IPS-18a (cell line): ENCODE data around the gene C2orf15.
A peak's percentile ranks its signal among the peaks of the same experiment; 100 is the strongest.
"Not testable (repeated sequence)": the region's sequence is repeated elsewhere in the genome, so short reads cannot be mapped to it uniquely, and the experiment has no call there.

Source experiments
- H3K27ac ChIP-seq: one replicate; pipeline ENCODE4 v1.5.1; 2013; ENCODE audit warnings: low read length
- H3K27me3 ChIP-seq: one replicate; pipeline ENCODE4 v1.6.1; 2013; ENCODE audit warnings: mild to moderate bottlenecking, low read length; ENCODE audit not compliant: control insufficient read depth, insufficient read depth
- H3K36me3 ChIP-seq: one replicate; pipeline ENCODE4 v1.6.1; 2013; ENCODE audit warnings: low read depth, low read length; ENCODE audit not compliant: control insufficient read depth
- H3K4me1 ChIP-seq: one replicate; pipeline ENCODE4 v1.6.1; 2013; ENCODE audit warnings: low read depth, low read length; ENCODE audit not compliant: control insufficient read depth
- H3K4me3 ChIP-seq: one replicate; pipeline ENCODE4 v1.5.1; 2013; ENCODE audit warnings: low read length
- H3K9ac ChIP-seq: one replicate; pipeline ENCODE4 v1.6.1; 2013; ENCODE audit warnings: mild to moderate bottlenecking, low read length, moderate library complexity
- H3K9me3 ChIP-seq: one replicate; pipeline ENCODE4 v1.6.1; 2013; ENCODE audit warnings: low read depth, low read length; ENCODE audit not compliant: control insufficient read depth

C2orf15 gene, protein sequence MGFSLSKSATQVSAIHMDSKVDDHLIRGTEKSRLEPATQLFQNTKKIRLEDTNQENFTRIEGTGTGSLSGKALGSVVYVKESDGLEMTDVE

GRCh38 chr2:99141110-99142108 is at the start of gene C2orf15:
TSS of gene C2orf15 (plus strand) at chr2:99141707. CDS start at chr2:99150559, 8,852 bp downstream.
- peak within 1 kb of the TSS; percentile 93 for H3K4me3 ChIP-seq
- H3K27ac ChIP-seq, result no peak within 1 kb of the TSS
- no peaks in the 10 kb centered on the region for H3K9me3 ChIP-seq
- H3K27me3 ChIP-seq, result peaks cover 15% of the 10 kb centered on the region
- no peaks in the 10 kb centered on the region for H3K36me3 ChIP-seq
- H3K9ac ChIP-seq, result peak within 1 kb of the TSS; percentile 57
- H3K4me1 ChIP-seq, result peaks cover 15% of the 10 kb centered on the region

DNA sequence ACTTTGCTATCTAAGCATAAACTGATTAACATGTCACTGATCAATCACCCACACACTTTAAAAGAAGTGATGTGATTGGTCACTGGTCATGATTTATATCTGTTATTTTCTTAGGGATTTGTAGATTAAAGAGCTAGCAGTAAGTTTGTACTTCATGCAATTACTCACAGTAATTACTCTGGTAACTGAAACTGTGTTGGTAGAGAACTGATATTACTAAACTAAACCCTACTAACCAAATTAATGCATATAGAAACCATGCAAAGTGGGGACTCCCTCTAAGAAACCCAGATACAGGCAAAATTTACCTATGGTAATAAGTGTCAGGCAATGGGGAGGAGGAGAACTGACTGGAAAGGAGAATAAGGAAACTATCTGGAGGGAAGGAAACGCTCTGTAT is 44.8 kb upstream of the C2orf15 start:
- H3K4me1 ChIP-seq, result no peaks in the 10 kb centered on the region
- H3K27me3 ChIP-seq, result no peaks in the 10 kb centered on the region
- H3K9me3 ChIP-seq, result peaks cover 4% of the 10 kb centered on the region
- H3K27ac ChIP-seq, result no peak overlapping the region
- H3K9ac ChIP-seq, result no peak overlapping the region
- H3K4me3 ChIP-seq, result no peak overlapping the region
- H3K36me3 ChIP-seq, result no peaks in the 10 kb centered on the region

- H3K27me3 ChIP-seq, result no peaks in the 10 kb centered on the region
- no peaks in the 10 kb centered on the region for H3K4me1 ChIP-seq
- H3K36me3 ChIP-seq, result no peaks in the 10 kb centered on the region
- H3K4me3 ChIP-seq, result no peak overlapping the region
- no peaks in the 10 kb centered on the region for H3K9me3 ChIP-seq
- no peak overlapping the region for H3K9ac ChIP-seq
- no peak overlapping the region for H3K27ac ChIP-seq
Observed at GRCh38 chr2:99101697-99102096, 39.8 kb upstream of the C2orf15 start.

- Histone ChIP-seq H3K9ac (no peak overlapping the region), H3K9me3 (no peaks in the 10 kb centered on the region), H3K27ac (no peak overlapping the region), H3K4me3 (no peak overlapping the region), H3K36me3 (no peaks in the 10 kb centered on the region), H3K4me1 (no peaks in the 10 kb centered on the region), H3K27me3 (no peaks in the 10 kb centered on the region)
Observed at GRCh38 chr2:99104006-99104405, 37.5 kb upstream of the C2orf15 start.

DNA sequence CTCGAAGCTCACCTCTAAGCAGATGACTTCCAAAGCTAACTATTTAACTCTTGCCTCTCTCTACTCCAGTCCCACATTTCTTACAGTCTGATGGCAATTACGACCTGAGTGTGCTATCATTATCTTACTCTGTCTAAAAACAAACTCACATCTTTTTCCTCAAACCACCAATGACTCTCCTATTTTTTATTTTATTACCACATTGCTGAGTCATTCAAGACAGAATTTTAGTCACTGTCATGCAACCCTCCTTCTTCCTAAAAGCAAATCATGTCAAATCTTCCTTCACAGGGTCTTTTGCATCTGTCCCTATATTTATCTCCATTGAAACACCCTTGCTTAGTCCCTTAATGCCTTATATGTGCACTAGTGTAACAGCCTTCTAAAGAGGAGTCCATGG is 34.6 kb upstream of the C2orf15 start:
- H3K27ac ChIP-seq, result no peak overlapping the region
- H3K9me3 ChIP-seq, result no peaks in the 10 kb centered on the region
- no peaks in the 10 kb centered on the region for H3K27me3 ChIP-seq
- no peak overlapping the region for H3K9ac ChIP-seq
- no peaks in the 10 kb centered on the region for H3K36me3 ChIP-seq
- H3K4me1 ChIP-seq, result no peaks in the 10 kb centered on the region
- no peak overlapping the region for H3K4me3 ChIP-seq

DNA sequence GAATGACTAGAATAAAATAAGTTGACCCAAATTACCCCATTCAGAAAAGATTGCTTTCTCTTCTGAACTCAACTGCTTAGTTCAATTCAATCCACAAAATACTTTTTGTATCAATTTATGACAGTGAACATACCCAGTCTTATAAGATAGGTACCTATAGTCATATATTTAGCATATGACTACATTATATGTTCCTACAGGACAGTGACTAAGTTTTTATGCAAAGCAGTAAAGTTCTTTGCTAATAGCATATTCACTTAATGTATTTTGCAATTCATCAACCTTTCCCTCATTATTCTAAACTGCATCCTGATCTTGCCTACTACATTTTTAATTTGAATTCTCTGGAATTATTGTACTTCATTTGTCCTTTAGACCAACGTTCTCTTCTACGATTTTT is 30.3 kb upstream of the C2orf15 start:
- no peak overlapping the region for H3K27ac ChIP-seq
- no peaks in the 10 kb centered on the region for H3K36me3 ChIP-seq
- no peaks in the 10 kb centered on the region for H3K9me3 ChIP-seq
- H3K4me1 ChIP-seq, result no peaks in the 10 kb centered on the region
- no peaks in the 10 kb centered on the region for H3K27me3 ChIP-seq
- H3K9ac ChIP-seq, result no peak overlapping the region
- no peak overlapping the region for H3K4me3 ChIP-seq

- Histone ChIP-seq H3K27me3 (no peaks in the 10 kb centered on the region), H3K4me3 (no peak overlapping the region), H3K9ac (no peak overlapping the region), H3K27ac (no peak overlapping the region), H3K4me1 (no peaks in the 10 kb centered on the region), H3K36me3 (no peaks in the 10 kb centered on the region), H3K9me3 (no peaks in the 10 kb centered on the region)
Observed at GRCh38 chr2:99111945-99112344, 29.6 kb upstream of the C2orf15 start.

DNA sequence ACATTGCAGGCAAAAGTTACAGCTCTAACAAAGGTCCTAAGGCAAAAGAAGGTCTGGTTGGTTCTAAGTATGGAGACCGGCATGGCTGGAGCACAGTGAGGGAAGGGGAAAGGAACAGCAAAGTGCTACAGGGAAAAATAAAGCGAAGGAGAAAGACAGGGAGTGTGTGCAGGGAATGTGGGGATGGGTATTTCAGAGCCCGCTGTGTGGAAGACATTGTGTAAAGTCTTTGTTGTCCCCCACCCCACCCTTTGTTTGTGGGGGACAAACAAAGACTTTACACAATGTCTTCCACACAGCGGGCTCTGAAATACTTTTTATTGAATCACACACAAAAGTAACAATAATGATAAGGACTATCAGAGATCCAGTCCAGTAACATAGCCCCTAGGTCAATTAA is 28.9 kb upstream of the C2orf15 start:
- Histone ChIP-seq H3K9ac (no peak overlapping the region), H3K27ac (no peak overlapping the region), H3K36me3 (no peaks in the 10 kb centered on the region), H3K9me3 (no peaks in the 10 kb centered on the region), H3K4me1 (no peaks in the 10 kb centered on the region), H3K27me3 (no peaks in the 10 kb centered on the region), H3K4me3 (no peak overlapping the region)

- no peak overlapping the region for H3K4me3 ChIP-seq
- H3K27me3 ChIP-seq, result no peaks in the 10 kb centered on the region
- no peak overlapping the region for H3K27ac ChIP-seq
- H3K9me3 ChIP-seq, result peaks cover 10% of the 10 kb centered on the region
- no peak overlapping the region for H3K9ac ChIP-seq
- no peaks in the 10 kb centered on the region for H3K36me3 ChIP-seq
- no peaks in the 10 kb centered on the region for H3K4me1 ChIP-seq
Observed at GRCh38 chr2:99127981-99128380, 13.5 kb upstream of the C2orf15 start.

DNA sequence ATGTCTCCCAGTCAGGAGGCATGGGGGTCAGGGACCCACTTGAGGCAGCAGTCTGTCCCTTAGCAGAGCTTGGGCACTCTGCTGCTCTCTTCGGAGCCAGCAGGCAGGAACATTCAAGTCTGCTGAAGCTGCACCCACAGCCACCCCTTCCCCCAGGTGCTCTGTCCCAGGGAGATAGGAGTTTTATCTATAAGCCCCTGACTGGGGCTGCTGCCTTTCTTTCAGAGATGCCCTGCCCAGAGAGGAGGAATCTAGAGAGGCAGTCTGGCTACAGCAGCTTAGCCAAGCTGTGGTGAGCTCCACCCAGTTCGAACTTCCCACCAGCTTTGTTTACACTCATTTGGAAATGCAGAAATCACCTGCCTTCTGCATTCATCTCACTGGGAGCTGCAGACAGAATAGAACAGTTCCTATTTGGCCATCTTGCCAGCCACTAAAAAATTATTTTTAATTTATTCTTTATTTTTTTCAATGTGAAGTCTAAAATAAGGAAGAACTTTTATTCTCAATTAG is 6.4 kb upstream of the C2orf15 start:
- not testable (repeated sequence) for H3K4me3 ChIP-seq, H3K36me3 ChIP-seq, H3K9ac ChIP-seq, H3K4me1 ChIP-seq, H3K27ac ChIP-seq
- Histone ChIP-seq H3K9me3 (peaks cover 15% of the 10 kb centered on the region), H3K27me3 (peaks cover 11% of the 10 kb centered on the region)

GRCh38 chr2:99139003-99139402 is 2.5 kb upstream of the C2orf15 start:
- H3K9me3 ChIP-seq, result peaks cover 3% of the 10 kb centered on the region
- H3K36me3 ChIP-seq, result no peaks in the 10 kb centered on the region
- H3K9ac ChIP-seq, result no peak overlapping the region
- H3K4me1 ChIP-seq, result peaks cover 15% of the 10 kb centered on the region
- no peak overlapping the region for H3K27ac ChIP-seq
- peaks cover 15% of the 10 kb centered on the region for H3K27me3 ChIP-seq
- H3K4me3 ChIP-seq, result no peak overlapping the region
